K562 (cell line): ENCODE results near the gene VEGFA. TPM values are rescaled to one million over a fixed set of nuclear protein-coding genes. Genes with fewer than 3 reads are reported as not detected.
A peak's percentile ranks its signal among the peaks of the same experiment; 100 is the strongest.

Source experiments
- CTCFL ChIP-seq: IDR thresholded peaks from 2 replicates; pipeline ENCODE4 v1.6.1; 2011; ENCODE audit warnings: borderline replicate concordance, low read depth, mild to moderate bottlenecking, moderate library complexity, low read length; ENCODE audit not compliant: insufficient read depth, poor library complexity, severe bottlenecking
- EP400 ChIP-seq: fragments of 450-650 bp; IDR thresholded peaks from 2 replicates; pipeline ENCODE4 v1.6.1; 2017; ENCODE audit warnings: antibody characterized with exemption, mild to moderate bottlenecking, moderate library complexity
- ESRRA ChIP-seq: fragments of 450-650 bp; IDR thresholded peaks from 2 replicates; pipeline ENCODE4 v1.6.1; 2014; ENCODE audit warnings: low read depth, mild to moderate bottlenecking, moderate library complexity, borderline replicate concordance
- FOSL1 ChIP-seq: fragments of 200-800 bp; sonication (Bioruptor generic); conservative IDR thresholded peaks from 2 replicates; pipeline ENCODE4 v1.6.1; 2016; ENCODE audit warnings: missing genetic modification characterization, missing compliant biosample characterization
- JUN ChIP-seq, 2 experiments: sonication (generic) in 1 of 2; formaldehyde crosslinking in 1 of 2; IDR thresholded peaks; 2 replicates each; pipeline versions ENCODE4 v1.6.1 to v1.8.0; 2012 to 2022; ENCODE audit warnings: borderline replicate concordance in 2 of 2, mild to moderate bottlenecking in 2 of 2, improper control_type of control experiment in 1 of 2, low read depth in 1 of 2, low read length in 1 of 2, missing genetic modification reagents in 1 of 2
- NFRKB ChIP-seq: fragments of 450-650 bp; IDR thresholded peaks from 2 replicates; pipeline ENCODE4 v1.6.1; 2016; ENCODE audit warnings: low read depth
- PTBP1 ChIP-seq: fragments of 200-400 bp; formaldehyde crosslinking; IDR thresholded peaks from 2 replicates; pipeline ENCODE4 v1.6.1; 2017; ENCODE audit warnings: low read depth, low read length
- RAD51 ChIP-seq: fragments of 450-650 bp; IDR thresholded peaks from 2 replicates; pipeline ENCODE4 v1.7.1; 2016; ENCODE audit warnings: low read depth, mild to moderate bottlenecking, borderline replicate concordance
- REST ChIP-seq, 2 experiments: fragments of 450-650 bp; formaldehyde crosslinking in 1 of 2; IDR thresholded peaks; 2 replicates each; pipeline versions ENCODE4 v1.4.0 to v1.6.1; 2014 to 2020; ENCODE audit warnings: mild to moderate bottlenecking in 2 of 2, borderline replicate concordance in 1 of 2, low read depth in 1 of 2
- ZEB2 ChIP-seq: fragments of 450-650 bp; IDR thresholded peaks from 2 replicates; pipeline ENCODE4 v1.6.1; 2016
- ZFX ChIP-seq: sonication (generic); formaldehyde crosslinking; IDR thresholded peaks from 2 replicates; pipeline ENCODE4 v1.8.0; 2022; ENCODE audit warnings: mild to moderate bottlenecking, missing genetic modification reagents, moderate library complexity
- ZNF316 ChIP-seq: fragments of 450-650 bp; IDR thresholded peaks from 2 replicates; pipeline ENCODE4 v1.6.1; 2016
- ZNF384 ChIP-seq: IDR thresholded peaks from 2 replicates; pipeline ENCODE4 v1.6.1; 2012; ENCODE audit warnings: low read depth, low read length, improper control_type of control experiment
- polyA plus RNA-seq, 8 experiments: library from polyadenylated mRNA; depleted of rRNA in 4 of 8; stranded (reverse) in 5 of 8; unstranded in 3 of 8; fragments of >200 nt; fragmentation: Nextera tagmentation in 2 of 8; fragmentation: Illumina TruSeq in 1 of 8; extraction: Ambion mirVana in 2 of 8; extraction: Trizol in 1 of 8; gene quantifications; 2 replicates each; pipeline versions ENCODE4 v1.2.1 to v1.2.3, GENCODE V29; 2011 to 2014; ENCODE audit warnings: inconsistent platforms in 1 of 8, missing spikeins in 1 of 8
- total RNA-seq, 7 experiments: library from RNA; depleted of rRNA in 6 of 7; stranded (reverse); fragments of >200 nt in 6 of 7; fragmentation: Illumina TruSeq in 2 of 7; extraction: Trizol in 2 of 7; gene quantifications; 2 replicates each; pipeline versions ENCODE4 v1.2.1 to v1.2.3, GENCODE V29; 2011 to 2021; ENCODE audit warnings: low replicate concordance in 1 of 7
- TF ChIP-seq, protein P1 (sequence below): fragments of 200-800 bp; sonication (Bioruptor generic); IDR thresholded peaks from 2 replicates; pipeline ENCODE4 v1.6.1; 2017; ENCODE audit warnings: missing genetic modification characterization, missing compliant biosample characterization

VEGFA gene
- total and polyA plus RNA-seq, 9 of the 15 experiments (the other 6 are each of a cell fraction or from before 2014, with no cell fraction given), result 14.0 to 271 (median 124) TPM

DNA sequence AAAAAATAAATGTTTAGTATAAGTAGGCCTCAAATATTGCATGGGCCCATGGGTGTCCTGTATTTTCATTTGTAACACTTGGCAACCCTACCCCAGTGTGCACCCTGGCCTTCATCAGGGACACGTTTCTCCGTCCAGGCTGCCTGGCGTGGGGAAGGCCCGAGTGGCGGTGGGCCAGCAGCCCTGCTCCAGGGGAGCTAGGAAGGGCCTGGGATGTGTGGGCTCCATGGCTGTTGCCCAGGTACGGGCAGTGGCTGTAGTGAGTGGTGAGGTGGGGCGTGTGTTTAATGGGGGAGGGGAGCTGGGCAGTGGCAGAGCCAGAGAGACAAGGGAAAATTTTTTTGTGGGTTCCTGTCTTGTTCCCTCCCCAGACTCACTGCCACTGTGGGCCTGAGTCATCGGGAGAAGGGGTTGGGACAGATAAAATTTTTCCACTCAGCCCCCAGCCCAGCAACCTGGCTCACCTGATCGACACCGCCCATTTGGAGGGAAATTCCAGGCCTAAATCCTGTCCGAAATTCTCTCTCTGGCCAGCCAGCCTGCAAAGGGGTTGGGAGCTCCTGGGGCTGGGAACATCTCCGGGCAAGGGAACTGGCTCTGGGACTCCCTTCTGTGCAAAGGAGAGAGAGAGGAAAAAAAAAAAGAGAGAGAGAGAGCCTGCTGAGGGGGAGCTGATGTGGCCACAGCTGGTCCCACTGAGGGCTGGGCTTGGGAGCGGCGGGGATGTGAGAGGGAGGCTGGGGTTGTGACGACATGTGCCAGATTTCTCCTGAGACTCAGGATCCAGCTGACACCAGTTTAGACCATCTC lies 32.5 kb upstream of the VEGFA start (continued):
- TF ChIP-seq REST (IDR thresholded peaks at IDR 0.05; ENCODE audit: borderline replicate concordance), result peak; percentile 64
- no peak for TF ChIP-seq REST (CRISPR knock-in tag; IDR thresholded peaks at IDR 0.05; ENCODE audit: low read depth)
- peak; percentile 58; the same call in 1 of the 2 replicates for TF ChIP-seq ZEB2
- TF ChIP-seq FOSL1 (tag), result peak; percentile 58
- TF ChIP-seq ZNF316, result 0 out of 2 replicates have a peak, but pooled peaks have one; percentile 20
- TF ChIP-seq PTBP1, result no peak
- TF ChIP-seq, protein P1, sequence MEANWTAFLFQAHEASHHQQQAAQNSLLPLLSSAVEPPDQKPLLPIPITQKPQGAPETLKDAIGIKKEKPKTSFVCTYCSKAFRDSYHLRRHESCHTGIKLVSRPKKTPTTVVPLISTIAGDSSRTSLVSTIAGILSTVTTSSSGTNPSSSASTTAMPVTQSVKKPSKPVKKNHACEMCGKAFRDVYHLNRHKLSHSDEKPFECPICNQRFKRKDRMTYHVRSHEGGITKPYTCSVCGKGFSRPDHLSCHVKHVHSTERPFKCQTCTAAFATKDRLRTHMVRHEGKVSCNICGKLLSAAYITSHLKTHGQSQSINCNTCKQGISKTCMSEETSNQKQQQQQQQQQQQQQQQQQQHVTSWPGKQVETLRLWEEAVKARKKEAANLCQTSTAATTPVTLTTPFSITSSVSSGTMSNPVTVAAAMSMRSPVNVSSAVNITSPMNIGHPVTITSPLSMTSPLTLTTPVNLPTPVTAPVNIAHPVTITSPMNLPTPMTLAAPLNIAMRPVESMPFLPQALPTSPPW (CRISPR knock-in tag), result peak; percentile 34; the same call in 1 of the 2 replicates
- no peak for TF ChIP-seq NFRKB
- no peak for TF ChIP-seq ESRRA
- TF ChIP-seq ZFX, result peak; percentile 36; the same call in 1 of the 2 replicates
- no peak for TF ChIP-seq EP400
- TF ChIP-seq JUN (IDR thresholded peaks at IDR 0.05; ENCODE audit: borderline replicate concordance, low read depth, low read length), result 0 out of 2 replicates have a peak, but pooled peaks have one; percentile 13
- no peak for TF ChIP-seq JUN (CRISPR knock-in tag; IDR thresholded peaks at IDR 0.05; ENCODE audit: borderline replicate concordance)
- no peak for TF ChIP-seq CTCFL
- TF ChIP-seq ZNF384, result peak; percentile 70; the same call in 1 of the 2 replicates
- no peak for TF ChIP-seq RAD51
